SK-N-SH (cell line): ENCODE results near the gene AMACR. TPM values are rescaled to one million over a fixed set of nuclear protein-coding genes. Genes with fewer than 3 reads are reported as not detected.

Experiments used
- CTCF ChIA-PET: fragments of 300-600, 350-600 bp; formaldehyde crosslinking; extraction: SDS; loops from one replicate; lab custom pipeline; 2021; lab: Yijun Ruan, JAX
- POLR2A ChIA-PET: fragments of 350-600 bp; sonication (Branson Sonifier 250); formaldehyde crosslinking; extraction: SDS; loops from one replicate; lab custom pipeline; 2020; ENCODE audit warnings: antibody characterized with exemption, inconsistent platforms; lab: Yijun Ruan, JAX
- DNase-seq: peaks from one replicate; pipeline ENCODE4 v3.0.0; 2012
- H2AFZ ChIP-seq: fragments of 200-600 bp; sonication (generic); 2 replicates; pipeline ENCODE4 v1.8.1; 2016; ENCODE audit warnings: antibody characterized with exemption, mild to moderate bottlenecking, low read depth
- H3F3A ChIP-seq: fragments of 200-600 bp; sonication (generic); replicated peaks from 2 replicates; pipeline ENCODE3; 2016; ENCODE audit warnings: antibody characterized with exemption, mild to moderate bottlenecking; ENCODE audit not compliant: insufficient read depth
- H3K27ac ChIP-seq, 2 experiments: fragments of 200-500 bp in 1 of 2; fragments of 200-600 bp in 1 of 2; sonication (Bioruptor generic) in 1 of 2; sonication (generic), shearing (Covaris generic) in 1 of 2; 2 replicates each; pipeline versions ENCODE4 v1.5.1 to v1.6.1; 2014 to 2016; ENCODE audit warnings: low read depth in 2 of 2, inconsistent platforms in 1 of 2, low read length in 1 of 2, mild to moderate bottlenecking in 1 of 2, mixed read lengths in 1 of 2
- H3K27me3 ChIP-seq: fragments of 200-600 bp; sonication (generic), shearing (Covaris generic); 2 replicates; pipeline ENCODE4 v1.6.1; 2016; ENCODE audit warnings: mixed run types; ENCODE audit not compliant: insufficient read depth
- H3K36me3 ChIP-seq, 2 experiments: fragments of 200-500 bp in 1 of 2; fragments of 200-600 bp in 1 of 2; sonication (Bioruptor generic) in 1 of 2; sonication (generic) in 1 of 2; replicated peaks in 1 of 2; 2 replicates each; pipeline versions ENCODE3 to v1.5.1; 2014 to 2016; ENCODE audit warnings: low read length in 1 of 2, mild to moderate bottlenecking in 1 of 2; ENCODE audit not compliant: insufficient read depth in 2 of 2, control insufficient read depth in 1 of 2
- H3K4me1 ChIP-seq, 2 experiments: fragments of 200-500 bp in 1 of 2; fragments of 200-600 bp in 1 of 2; sonication (Bioruptor generic) in 1 of 2; sonication (generic), shearing (Covaris generic) in 1 of 2; 2 replicates each; pipeline versions ENCODE4 v1.5.1 to v1.6.1; 2014 to 2016; ENCODE audit warnings: low read depth in 1 of 2, low read length in 1 of 2, mixed run types in 1 of 2; ENCODE audit not compliant: insufficient read depth in 2 of 2, control insufficient read depth in 1 of 2
- H3K4me2 ChIP-seq: fragments of 200-600 bp; sonication (generic), shearing (Covaris generic); 2 replicates; pipeline ENCODE4 v1.6.1; 2017; ENCODE audit warnings: mixed run types
- H3K4me3 ChIP-seq, 2 experiments: fragments of 200-500 bp in 1 of 2; fragments of 200-600 bp in 1 of 2; sonication (Bioruptor generic) in 1 of 2; sonication (generic), shearing (Covaris generic) in 1 of 2; 2 replicates each; pipeline versions ENCODE4 v1.5.1 to v1.8.1; 2014 to 2016; ENCODE audit warnings: low read depth in 2 of 2, inconsistent platforms in 1 of 2, low read length in 1 of 2, mild to moderate bottlenecking in 1 of 2, mixed read lengths in 1 of 2, moderate library complexity in 1 of 2
- H3K79me2 ChIP-seq: fragments of 200-600 bp; sonication (generic); 2 replicates; pipeline ENCODE4 v1.8.1; 2017; ENCODE audit warnings: mild to moderate bottlenecking; ENCODE audit not compliant: insufficient read depth
- H3K9ac ChIP-seq: fragments of 200-600 bp; sonication (generic); 2 replicates; pipeline ENCODE4 v1.6.1; 2017; ENCODE audit warnings: mixed run types
- H3K9me2 ChIP-seq: fragments of 200-600 bp; sonication (generic); 2 replicates; pipeline ENCODE4 v1.6.1; 2017; ENCODE audit warnings: mixed run types
- H3K9me3 ChIP-seq: fragments of 200-600 bp; sonication (generic); 2 replicates; pipeline ENCODE4 v1.6.1; 2017; ENCODE audit warnings: mixed run types, mild to moderate bottlenecking, moderate library complexity
- H4K20me1 ChIP-seq: fragments of 200-600 bp; sonication (generic); 2 replicates; pipeline ENCODE4 v1.6.1; 2017; ENCODE audit warnings: mild to moderate bottlenecking, mixed run types; ENCODE audit not compliant: insufficient read depth
- ELF1 ChIP-seq: IDR thresholded peaks from 2 replicates; pipeline ENCODE4 v1.4.0; 2012
- EP300 ChIP-seq, 2 experiments: IDR thresholded peaks; 2 replicates each; pipeline versions ENCODE4 v1.4.0 to v1.6.1; 2012; ENCODE audit warnings: borderline replicate concordance in 1 of 2, low read depth in 1 of 2, low read length in 1 of 2
- FOXJ3 ChIP-seq: sonication (generic); formaldehyde crosslinking; IDR thresholded peaks from 2 replicates; pipeline ENCODE4 v1.5.1; 2020; ENCODE audit warnings: mild to moderate bottlenecking, missing genetic modification reagents
- FOXM1 ChIP-seq: IDR thresholded peaks from 2 replicates; pipeline ENCODE4 v1.4.0; 2012; ENCODE audit warnings: low read depth, mild to moderate bottlenecking
- GABPA ChIP-seq: IDR thresholded peaks from 2 replicates; pipeline ENCODE4 v1.4.0; 2012; ENCODE audit warnings: low read depth, mild to moderate bottlenecking
- GATA2 ChIP-seq: sonication (generic); formaldehyde crosslinking; IDR thresholded peaks from 2 replicates; pipeline ENCODE4 v1.5.0; 2020; ENCODE audit warnings: mild to moderate bottlenecking, missing genetic modification reagents
- JUND ChIP-seq: IDR thresholded peaks from 2 replicates; pipeline ENCODE4 v1.4.0; 2012
- MXI1 ChIP-seq: IDR thresholded peaks from 2 replicates; pipeline ENCODE4 v1.6.1; 2012; ENCODE audit warnings: mild to moderate bottlenecking, low read depth, low read length, improper control_type of control experiment
- RCOR1 ChIP-seq: fragments of 150-350 bp; IDR thresholded peaks from 2 replicates; pipeline ENCODE4 v1.6.1; 2017; ENCODE audit warnings: antibody characterized with exemption, low read length
- RFX5 ChIP-seq: IDR thresholded peaks from 2 replicates; pipeline ENCODE4 v1.6.1; 2012; ENCODE audit warnings: mild to moderate bottlenecking, improper control_type of control experiment, low read length
- SIN3A ChIP-seq: IDR thresholded peaks from 2 replicates; pipeline ENCODE4 v1.6.1; 2012; ENCODE audit warnings: low read depth, mild to moderate bottlenecking, low read length, moderate library complexity, borderline replicate concordance
- WGBS: methylation state at CpG from one replicate; pipeline ENCODE4 v1.1.6; 2017; ENCODE audit warnings: low lambda C conversion rate; 5-methylcytosine and 5-hydroxymethylcytosine counted together
- polyA plus RNA-seq, 3 experiments: library from polyadenylated mRNA; depleted of rRNA; stranded (reverse); fragments of >200 nt; gene quantifications; 2 replicates each; pipeline ENCODE4 v1.2.3, GENCODE V29; 2012
- TF ChIP-seq, protein P1 (sequence below): IDR thresholded peaks from 2 replicates; pipeline ENCODE4 v1.4.0; 2012; ENCODE audit warnings: low read depth
- TF ChIP-seq, protein P2 (sequence below): fragments of 150-350 bp; IDR thresholded peaks from 2 replicates; pipeline ENCODE4 v1.6.1; 2017; ENCODE audit warnings: antibody characterized with exemption, low read length, low read depth, borderline replicate concordance
- TF ChIP-seq, protein P3 (sequence below): fragments of 200-600 bp; sonication (generic); IDR thresholded peaks from 2 replicates; pipeline ENCODE4 v1.6.1; 2017; ENCODE audit warnings: antibody characterized with exemption, mild to moderate bottlenecking, moderate library complexity
- TF ChIP-seq, protein P4 (sequence below): IDR thresholded peaks from 2 replicates; pipeline ENCODE4 v1.6.1; 2012; ENCODE audit warnings: mild to moderate bottlenecking, low read depth, low read length, moderate library complexity

AMACR gene
- polyA plus RNA-seq, 1 of the 3 experiments (the other 2 are of a cell fraction), result 11.8 TPM

DNA sequence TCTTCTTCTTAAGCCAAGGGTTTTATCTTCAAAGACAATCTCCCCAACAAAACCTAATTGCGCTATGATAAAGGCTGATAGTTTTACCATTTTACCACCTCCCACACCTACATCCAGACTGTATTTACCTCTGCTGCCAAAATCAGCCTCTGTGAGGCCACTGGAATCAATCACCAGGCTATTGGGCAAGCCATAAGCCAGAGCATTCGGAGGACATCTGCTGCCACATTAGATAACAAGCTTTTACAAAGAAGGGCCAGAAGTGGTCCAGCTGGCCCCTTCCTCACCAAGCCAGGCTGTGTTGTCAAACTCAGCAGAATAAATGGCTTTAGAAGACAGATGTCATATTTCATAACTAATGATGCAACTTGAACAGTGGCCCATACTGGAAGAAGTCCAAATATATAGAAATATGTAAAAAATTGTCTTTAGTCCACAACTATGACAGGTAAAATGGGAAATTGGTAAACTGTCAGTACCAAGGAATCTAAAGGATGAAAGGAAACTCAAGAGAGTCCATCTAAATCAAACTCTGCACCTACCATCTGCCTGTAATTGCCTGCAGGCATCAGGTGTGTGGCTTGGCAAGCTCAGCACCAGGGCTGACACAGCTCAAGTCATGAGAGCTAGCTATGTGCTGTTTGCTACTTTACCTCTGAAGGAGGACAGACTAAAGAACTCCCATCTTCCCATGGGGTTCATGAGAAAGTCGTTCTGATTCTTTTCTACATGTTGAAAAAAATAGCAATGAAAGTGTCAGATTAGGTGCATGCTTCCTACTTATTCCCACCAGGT is 39.4 kb downstream of the AMACR start:
- no peaks in the 10 kb centered on the region for H3K79me2 ChIP-seq
- H3K27me3 ChIP-seq, result no peaks in the 10 kb centered on the region; the same call in 1 of the 2 replicates
- POLR2A ChIA-PET, result no interaction called here
- no peaks in the 10 kb centered on the region for H3F3A ChIP-seq
- H3K9ac ChIP-seq, result no peak overlapping the region
- H3K36me3 ChIP-seq, result no peaks in the 10 kb centered on the region
- no peaks in the 10 kb centered on the region for H3K9me3 ChIP-seq
- no peak overlapping the region for H2AFZ ChIP-seq
- H3K9me2 ChIP-seq, result no peaks in the 10 kb centered on the region
- no peak overlapping the region for H3K4me2 ChIP-seq
- CTCF ChIA-PET, result interaction anchor here (2.3 to 2.8 kb wide), 2 partner anchors 10 to 533 kb away, joined by 8 to 15 read pairs; no protein-coding TSS in a partner anchor
- H3K4me3 ChIP-seq, result no peak overlapping the region
- H3K4me1 ChIP-seq, result peaks cover 0 to 7% of the 10 kb centered on the region in 2 experiments; a peak in 1 of 4 replicates
- peak; percentile 41 for DNase-seq
- TF ChIP-seq EP300 (IDR thresholded peaks at IDR 0.05; ENCODE audit: borderline replicate concordance in 1 of 2, low read depth in 1 of 2, low read length in 1 of 2) (0 out of 4 replicates have a peak, but pooled peaks of 1 of the 2 experiments have one; percentile 21), SIN3A (no peak), GATA2 (peak; percentile 60)
- TF ChIP-seq, protein P1, sequence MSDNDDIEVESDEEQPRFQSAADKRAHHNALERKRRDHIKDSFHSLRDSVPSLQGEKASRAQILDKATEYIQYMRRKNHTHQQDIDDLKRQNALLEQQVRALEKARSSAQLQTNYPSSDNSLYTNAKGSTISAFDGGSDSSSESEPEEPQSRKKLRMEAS, result no peak
- H3K27ac ChIP-seq, result no peak overlapping the region
- 42% methylated on average over 3 of the region's 3 CpGs for WGBS
- H4K20me1 ChIP-seq, result no peaks in the 10 kb centered on the region

DNA sequence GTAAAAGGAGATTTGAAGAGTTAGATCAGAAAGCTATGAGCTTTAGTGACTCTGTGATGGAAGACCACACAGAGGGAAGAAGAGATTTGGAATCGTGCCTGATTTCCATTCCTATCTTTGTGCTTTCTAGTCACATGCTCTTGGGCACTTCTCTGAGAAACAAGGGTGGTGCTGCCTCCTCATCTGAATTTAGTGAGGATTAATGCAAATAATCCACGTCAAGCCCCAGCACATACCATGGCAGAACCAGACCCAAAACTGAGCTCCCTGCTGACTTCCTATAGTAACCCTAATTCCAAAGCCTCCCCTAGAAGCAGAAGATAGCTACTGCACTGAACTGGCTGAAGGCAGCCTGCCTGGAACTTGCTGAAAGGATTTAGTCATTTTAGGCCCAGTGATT is 41.0 kb downstream of the AMACR start:
- TF ChIP-seq MXI1, result no peak
- TF ChIP-seq, protein P2, sequence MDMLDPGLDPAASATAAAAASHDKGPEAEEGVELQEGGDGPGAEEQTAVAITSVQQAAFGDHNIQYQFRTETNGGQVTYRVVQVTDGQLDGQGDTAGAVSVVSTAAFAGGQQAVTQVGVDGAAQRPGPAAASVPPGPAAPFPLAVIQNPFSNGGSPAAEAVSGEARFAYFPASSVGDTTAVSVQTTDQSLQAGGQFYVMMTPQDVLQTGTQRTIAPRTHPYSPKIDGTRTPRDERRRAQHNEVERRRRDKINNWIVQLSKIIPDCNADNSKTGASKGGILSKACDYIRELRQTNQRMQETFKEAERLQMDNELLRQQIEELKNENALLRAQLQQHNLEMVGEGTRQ, result no peak
- TF ChIP-seq FOXJ3, result no peak
- TF ChIP-seq ELF1, result no peak
- TF ChIP-seq JUND, result no peak
- no peak for TF ChIP-seq RFX5
- TF ChIP-seq EP300 (IDR thresholded peaks at IDR 0.05; ENCODE audit: borderline replicate concordance in 1 of 2, low read depth in 1 of 2, low read length in 1 of 2), result no peak
- no peak for TF ChIP-seq RCOR1
- TF ChIP-seq GABPA, result no peak
- TF ChIP-seq, protein P3, sequence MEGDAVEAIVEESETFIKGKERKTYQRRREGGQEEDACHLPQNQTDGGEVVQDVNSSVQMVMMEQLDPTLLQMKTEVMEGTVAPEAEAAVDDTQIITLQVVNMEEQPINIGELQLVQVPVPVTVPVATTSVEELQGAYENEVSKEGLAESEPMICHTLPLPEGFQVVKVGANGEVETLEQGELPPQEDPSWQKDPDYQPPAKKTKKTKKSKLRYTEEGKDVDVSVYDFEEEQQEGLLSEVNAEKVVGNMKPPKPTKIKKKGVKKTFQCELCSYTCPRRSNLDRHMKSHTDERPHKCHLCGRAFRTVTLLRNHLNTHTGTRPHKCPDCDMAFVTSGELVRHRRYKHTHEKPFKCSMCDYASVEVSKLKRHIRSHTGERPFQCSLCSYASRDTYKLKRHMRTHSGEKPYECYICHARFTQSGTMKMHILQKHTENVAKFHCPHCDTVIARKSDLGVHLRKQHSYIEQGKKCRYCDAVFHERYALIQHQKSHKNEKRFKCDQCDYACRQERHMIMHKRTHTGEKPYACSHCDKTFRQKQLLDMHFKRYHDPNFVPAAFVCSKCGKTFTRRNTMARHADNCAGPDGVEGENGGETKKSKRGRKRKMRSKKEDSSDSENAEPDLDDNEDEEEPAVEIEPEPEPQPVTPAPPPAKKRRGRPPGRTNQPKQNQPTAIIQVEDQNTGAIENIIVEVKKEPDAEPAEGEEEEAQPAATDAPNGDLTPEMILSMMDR, result no peak
- TF ChIP-seq, protein P4, sequence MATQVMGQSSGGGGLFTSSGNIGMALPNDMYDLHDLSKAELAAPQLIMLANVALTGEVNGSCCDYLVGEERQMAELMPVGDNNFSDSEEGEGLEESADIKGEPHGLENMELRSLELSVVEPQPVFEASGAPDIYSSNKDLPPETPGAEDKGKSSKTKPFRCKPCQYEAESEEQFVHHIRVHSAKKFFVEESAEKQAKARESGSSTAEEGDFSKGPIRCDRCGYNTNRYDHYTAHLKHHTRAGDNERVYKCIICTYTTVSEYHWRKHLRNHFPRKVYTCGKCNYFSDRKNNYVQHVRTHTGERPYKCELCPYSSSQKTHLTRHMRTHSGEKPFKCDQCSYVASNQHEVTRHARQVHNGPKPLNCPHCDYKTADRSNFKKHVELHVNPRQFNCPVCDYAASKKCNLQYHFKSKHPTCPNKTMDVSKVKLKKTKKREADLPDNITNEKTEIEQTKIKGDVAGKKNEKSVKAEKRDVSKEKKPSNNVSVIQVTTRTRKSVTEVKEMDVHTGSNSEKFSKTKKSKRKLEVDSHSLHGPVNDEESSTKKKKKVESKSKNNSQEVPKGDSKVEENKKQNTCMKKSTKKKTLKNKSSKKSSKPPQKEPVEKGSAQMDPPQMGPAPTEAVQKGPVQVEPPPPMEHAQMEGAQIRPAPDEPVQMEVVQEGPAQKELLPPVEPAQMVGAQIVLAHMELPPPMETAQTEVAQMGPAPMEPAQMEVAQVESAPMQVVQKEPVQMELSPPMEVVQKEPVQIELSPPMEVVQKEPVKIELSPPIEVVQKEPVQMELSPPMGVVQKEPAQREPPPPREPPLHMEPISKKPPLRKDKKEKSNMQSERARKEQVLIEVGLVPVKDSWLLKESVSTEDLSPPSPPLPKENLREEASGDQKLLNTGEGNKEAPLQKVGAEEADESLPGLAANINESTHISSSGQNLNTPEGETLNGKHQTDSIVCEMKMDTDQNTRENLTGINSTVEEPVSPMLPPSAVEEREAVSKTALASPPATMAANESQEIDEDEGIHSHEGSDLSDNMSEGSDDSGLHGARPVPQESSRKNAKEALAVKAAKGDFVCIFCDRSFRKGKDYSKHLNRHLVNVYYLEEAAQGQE, result no peak
- no peak for TF ChIP-seq FOXM1
- ChIA-PET POLR2A (no interaction called here), CTCF (no interaction called here)
- Histone ChIP-seq H2AFZ (no peak overlapping the region), H3K9me2 (no peaks in the 10 kb centered on the region), H3K27me3 (no peaks in the 10 kb centered on the region; the same call in 1 of the 2 replicates), H3K36me3 (no peaks in the 10 kb centered on the region), H3K4me2 (no peak overlapping the region), H3K4me1 (peaks cover 0 to 7% of the 10 kb centered on the region in 2 experiments; a peak in 1 of 4 replicates), H3K27ac (no peak overlapping the region), H3K9ac (no peak overlapping the region), H3K79me2 (no peaks in the 10 kb centered on the region), H3K4me3 (no peak overlapping the region), H3F3A (no peaks in the 10 kb centered on the region), H3K9me3 (no peaks in the 10 kb centered on the region), H4K20me1 (no peaks in the 10 kb centered on the region)
- no peak for DNase-seq
- 38% methylated on average over 2 of the region's 2 CpGs for WGBS
